Measurements from ENCODE around the gene USP3. TPM values are rescaled to one million over a fixed set of nuclear protein-coding genes. Genes with fewer than 3 reads are reported as not detected.

USP3 gene
- total and polyA plus RNA-seq, 2 of the 13 experiments (the other 11 are each of a cell fraction or from before 2014, with no cell fraction given) = 14.3 to 61.2 TPM

DNA sequence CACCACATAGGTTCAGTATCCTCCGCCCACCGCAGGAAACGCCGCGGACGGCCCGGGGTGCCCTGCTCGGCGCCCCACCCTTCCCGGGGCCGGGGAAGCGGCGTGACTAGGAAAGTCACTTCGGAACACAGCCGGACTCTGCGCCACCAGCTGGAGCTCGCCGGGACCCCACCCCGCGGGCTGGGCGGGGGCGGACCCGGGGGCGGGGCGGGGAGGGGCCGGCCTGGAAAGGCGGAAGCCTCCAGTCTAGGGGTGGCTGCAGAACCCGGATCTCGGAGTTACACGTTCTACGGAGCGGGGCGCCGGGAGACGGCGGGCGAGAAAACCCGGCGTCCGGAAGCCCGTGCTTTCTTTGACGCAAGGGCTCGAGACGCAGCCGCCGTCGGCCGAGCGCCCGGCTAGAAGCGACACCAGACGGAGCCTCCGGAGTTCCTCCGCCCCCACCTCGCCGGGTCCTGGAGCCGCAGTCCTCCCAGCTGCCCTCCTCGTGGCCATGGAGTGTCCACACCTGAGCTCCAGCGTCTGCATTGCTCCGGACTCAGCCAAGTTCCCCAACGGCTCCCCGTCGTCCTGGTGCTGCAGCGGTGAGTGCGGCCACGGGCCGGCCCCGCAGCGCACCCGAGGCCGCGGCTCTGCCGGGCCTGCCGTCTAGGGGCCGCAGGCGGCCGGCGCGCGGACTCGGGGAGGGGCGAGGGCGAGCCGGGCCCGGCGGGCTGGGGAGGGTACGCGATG lies at the start of gene USP3 (continued):
- TF ChIP-seq, protein P1, sequence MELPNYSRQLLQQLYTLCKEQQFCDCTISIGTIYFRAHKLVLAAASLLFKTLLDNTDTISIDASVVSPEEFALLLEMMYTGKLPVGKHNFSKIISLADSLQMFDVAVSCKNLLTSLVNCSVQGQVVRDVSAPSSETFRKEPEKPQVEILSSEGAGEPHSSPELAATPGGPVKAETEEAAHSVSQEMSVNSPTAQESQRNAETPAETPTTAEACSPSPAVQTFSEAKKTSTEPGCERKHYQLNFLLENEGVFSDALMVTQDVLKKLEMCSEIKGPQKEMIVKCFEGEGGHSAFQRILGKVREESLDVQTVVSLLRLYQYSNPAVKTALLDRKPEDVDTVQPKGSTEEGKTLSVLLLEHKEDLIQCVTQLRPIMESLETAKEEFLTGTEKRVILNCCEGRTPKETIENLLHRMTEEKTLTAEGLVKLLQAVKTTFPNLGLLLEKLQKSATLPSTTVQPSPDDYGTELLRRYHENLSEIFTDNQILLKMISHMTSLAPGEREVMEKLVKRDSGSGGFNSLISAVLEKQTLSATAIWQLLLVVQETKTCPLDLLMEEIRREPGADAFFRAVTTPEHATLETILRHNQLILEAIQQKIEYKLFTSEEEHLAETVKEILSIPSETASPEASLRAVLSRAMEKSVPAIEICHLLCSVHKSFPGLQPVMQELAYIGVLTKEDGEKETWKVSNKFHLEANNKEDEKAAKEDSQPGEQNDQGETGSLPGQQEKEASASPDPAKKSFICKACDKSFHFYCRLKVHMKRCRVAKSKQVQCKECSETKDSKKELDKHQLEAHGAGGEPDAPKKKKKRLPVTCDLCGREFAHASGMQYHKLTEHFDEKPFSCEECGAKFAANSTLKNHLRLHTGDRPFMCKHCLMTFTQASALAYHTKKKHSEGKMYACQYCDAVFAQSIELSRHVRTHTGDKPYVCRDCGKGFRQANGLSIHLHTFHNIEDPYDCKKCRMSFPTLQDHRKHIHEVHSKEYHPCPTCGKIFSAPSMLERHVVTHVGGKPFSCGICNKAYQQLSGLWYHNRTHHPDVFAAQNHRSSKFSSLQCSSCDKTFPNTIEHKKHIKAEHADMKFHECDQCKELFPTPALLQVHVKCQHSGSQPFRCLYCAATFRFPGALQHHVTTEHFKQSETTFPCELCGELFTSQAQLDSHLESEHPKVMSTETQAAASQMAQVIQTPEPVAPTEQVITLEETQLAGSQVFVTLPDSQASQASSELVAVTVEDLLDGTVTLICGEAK (IDR thresholded peaks at IDR 0.05) = no peak
- TF ChIP-seq, protein P1 (CRISPR knock-in tag; IDR thresholded peaks at IDR 0.05) = no peak; the same call in 1 of the 2 replicates
- TF ChIP-seq ZNF34 (CRISPR knock-in tag; IDR thresholded peaks at IDR 0.05; ENCODE audit: borderline replicate concordance) = no peak
- no peak for TF ChIP-seq ZNF713 (CRISPR knock-in tag; IDR thresholded peaks at IDR 0.05)
- TF ChIP-seq ZNF563 (CRISPR knock-in tag; IDR thresholded peaks at IDR 0.05) = peak; percentile 15; the same call in 1 of the 2 replicates
- TF ChIP-seq ZNF33A (CRISPR knock-in tag; IDR thresholded peaks at IDR 0.05; ENCODE audit: borderline replicate concordance) = no peak
- TF ChIP-seq CSRNP1 (CRISPR knock-in tag; IDR thresholded peaks at IDR 0.05) = no peak
- 0 out of 2 replicates have a peak, but pooled peaks have one; percentile 18 for TF ChIP-seq CENPT (CRISPR knock-in tag; IDR thresholded peaks at IDR 0.05; ENCODE audit: low read depth)
- no peak for TF ChIP-seq MATR3 (CRISPR knock-in tag; IDR thresholded peaks at IDR 0.05)
- TF ChIP-seq ZFX (CRISPR knock-in tag; IDR thresholded peaks at IDR 0.05; ENCODE audit: low read depth) = peak; percentile 79
- TF ChIP-seq, protein P2, sequence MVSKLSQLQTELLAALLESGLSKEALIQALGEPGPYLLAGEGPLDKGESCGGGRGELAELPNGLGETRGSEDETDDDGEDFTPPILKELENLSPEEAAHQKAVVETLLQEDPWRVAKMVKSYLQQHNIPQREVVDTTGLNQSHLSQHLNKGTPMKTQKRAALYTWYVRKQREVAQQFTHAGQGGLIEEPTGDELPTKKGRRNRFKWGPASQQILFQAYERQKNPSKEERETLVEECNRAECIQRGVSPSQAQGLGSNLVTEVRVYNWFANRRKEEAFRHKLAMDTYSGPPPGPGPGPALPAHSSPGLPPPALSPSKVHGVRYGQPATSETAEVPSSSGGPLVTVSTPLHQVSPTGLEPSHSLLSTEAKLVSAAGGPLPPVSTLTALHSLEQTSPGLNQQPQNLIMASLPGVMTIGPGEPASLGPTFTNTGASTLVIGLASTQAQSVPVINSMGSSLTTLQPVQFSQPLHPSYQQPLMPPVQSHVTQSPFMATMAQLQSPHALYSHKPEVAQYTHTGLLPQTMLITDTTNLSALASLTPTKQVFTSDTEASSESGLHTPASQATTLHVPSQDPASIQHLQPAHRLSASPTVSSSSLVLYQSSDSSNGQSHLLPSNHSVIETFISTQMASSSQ (IDR thresholded peaks at IDR 0.05; ENCODE audit: low read depth) = no peak
- TF ChIP-seq, protein P2 (CRISPR knock-in tag; IDR thresholded peaks at IDR 0.05; ENCODE audit: borderline replicate concordance) = peak; percentile 31; the same call in 1 of the 2 replicates
- TF ChIP-seq MIXL1 (CRISPR knock-in tag; IDR thresholded peaks at IDR 0.05) = no peak
- no peak for TF ChIP-seq PCBP2 (optimal IDR thresholded peaks at IDR 0.05; ENCODE audit: low read depth, low read length, poor library complexity, severe bottlenecking)

Measured in HepG2 (cell line).